ENCODE measurements around the gene ITFG1.
"Not testable (repeated sequence)": the region's sequence is repeated elsewhere in the genome, so short reads cannot be mapped to it uniquely, and the experiment has no call there.

ITFG1 gene

GRCh38 chr16:47448830-47449575, 11.9 kb downstream of the ITFG1 start:
- H3K27ac ChIP-seq = no peak overlapping the region
- TF ChIP-seq ZFX (IDR thresholded peaks at IDR 0.05) (no peak), CTCF (conservative IDR thresholded peaks at IDR 0.05) (no peak)

DNA sequence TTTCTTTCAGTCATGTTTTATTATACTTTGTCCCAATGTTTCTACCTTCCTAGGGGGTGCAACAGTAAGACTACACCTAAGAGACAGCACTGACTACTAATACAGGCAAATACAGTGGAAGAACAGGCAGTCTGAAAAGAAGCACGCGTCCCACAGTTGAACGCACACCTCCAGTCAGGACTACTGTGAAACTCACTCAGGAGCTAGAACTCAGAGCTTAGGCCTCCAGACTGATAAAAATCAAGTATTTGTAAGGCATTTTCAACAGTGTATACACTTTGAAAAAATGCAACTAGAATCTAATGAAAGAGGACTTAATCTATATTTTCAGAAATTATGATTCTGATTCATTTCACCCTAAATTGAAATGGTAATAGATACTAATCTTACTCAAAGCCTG, 14.4 kb downstream of the ITFG1 start:
- TF ChIP-seq CTCF (conservative IDR thresholded peaks at IDR 0.05) = no peak
- no peak for TF ChIP-seq ZFX (IDR thresholded peaks at IDR 0.05)
- no peak overlapping the region for H3K27ac ChIP-seq

DNA sequence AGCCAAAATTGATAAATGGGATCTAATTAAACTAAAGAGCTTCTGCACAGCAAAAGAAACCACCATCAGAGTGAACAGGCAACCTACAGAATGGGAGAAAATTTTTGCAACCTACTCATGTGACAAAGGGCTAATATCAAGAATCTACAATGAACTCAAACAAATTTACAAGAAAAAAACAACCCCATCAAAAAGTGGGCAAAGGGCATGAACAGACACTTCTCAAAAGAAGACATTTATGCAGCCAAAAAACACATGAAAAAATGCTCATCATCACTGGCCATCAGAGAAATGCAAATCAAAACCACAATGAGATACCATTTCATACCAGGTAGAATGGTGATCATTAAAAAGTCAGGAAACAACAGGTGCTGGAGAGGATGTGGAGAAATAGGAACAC, 18.0 kb downstream of the ITFG1 start:
- H3K27ac ChIP-seq = not testable (repeated sequence)

DNA sequence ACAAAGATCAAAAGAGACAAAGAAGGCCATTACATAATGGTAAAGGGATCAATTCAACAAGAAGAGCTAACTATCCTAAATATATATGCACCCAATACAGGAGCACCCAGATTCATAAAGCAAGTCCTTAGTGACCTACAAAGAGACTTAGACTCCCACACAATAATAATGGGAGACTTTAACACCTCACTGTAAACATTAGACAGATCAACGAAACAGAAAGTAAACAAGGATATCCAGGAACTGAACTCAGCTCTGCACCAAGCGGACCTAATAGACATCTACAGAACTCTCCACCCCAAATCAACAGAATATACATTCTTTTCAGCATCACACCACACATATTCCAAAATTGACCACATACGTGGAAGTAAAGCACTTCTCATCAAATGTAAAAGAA, 20.8 kb downstream of the ITFG1 start:
- not testable (repeated sequence) for H3K27ac ChIP-seq

- H3K27ac ChIP-seq = not testable (repeated sequence)
Measured at GRCh38 chr16:47434274-47434673, 26.6 kb downstream of the ITFG1 start.

- TF ChIP-seq CTCF (conservative IDR thresholded peaks at IDR 0.05) (no peak), ZFX (IDR thresholded peaks at IDR 0.05) (no peak)
- H3K27ac ChIP-seq = no peak overlapping the region
Measured at GRCh38 chr16:47431960-47432359, 28.9 kb downstream of the ITFG1 start.

DNA sequence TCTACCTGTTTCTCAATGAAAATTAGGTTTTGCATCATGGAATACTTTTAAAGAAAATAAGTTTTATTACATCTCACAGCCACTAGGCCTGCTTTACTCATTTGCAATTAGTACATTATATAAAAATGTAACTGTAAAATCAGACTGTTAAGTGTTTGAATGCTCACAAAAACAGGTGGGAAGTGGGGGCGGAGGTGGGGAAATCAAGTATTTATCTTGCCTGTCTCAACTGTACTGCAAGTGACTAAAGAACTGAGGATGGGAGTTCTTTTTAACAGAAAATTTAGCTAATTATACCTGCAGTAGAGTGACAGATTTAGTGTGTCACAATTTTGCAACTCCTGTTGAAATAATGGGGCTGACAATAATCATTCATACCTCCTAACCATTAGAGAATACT, 34.1 kb downstream of the ITFG1 start:
- no peak for TF ChIP-seq CTCF (conservative IDR thresholded peaks at IDR 0.05)
- TF ChIP-seq ZFX (IDR thresholded peaks at IDR 0.05) = no peak
- H3K27ac ChIP-seq = no peak overlapping the region

DNA sequence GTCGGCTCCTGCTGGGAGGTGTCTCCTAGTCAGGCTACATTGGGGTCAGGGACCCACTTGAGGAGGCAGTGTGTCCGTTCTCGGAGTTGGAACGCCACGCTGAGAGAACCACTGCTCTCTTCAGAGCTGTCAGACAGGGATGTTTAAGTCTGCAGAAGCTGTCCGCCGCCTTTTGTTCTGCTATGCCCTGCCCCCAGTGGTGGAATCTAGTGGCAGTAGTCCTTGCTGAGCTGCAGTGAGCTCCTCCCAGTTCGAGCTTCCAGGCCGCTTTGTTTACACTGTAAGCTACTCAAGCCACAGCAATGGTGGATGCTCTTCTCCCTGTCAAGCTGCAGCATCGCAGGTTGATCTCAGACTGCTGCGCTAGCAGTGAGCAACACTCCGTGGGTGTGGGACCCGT, 36.0 kb downstream of the ITFG1 start:
- TF ChIP-seq CTCF (conservative IDR thresholded peaks at IDR 0.05) (no peak), ZFX (IDR thresholded peaks at IDR 0.05) (no peak)
- H3K27ac ChIP-seq = no peak overlapping the region

DNA sequence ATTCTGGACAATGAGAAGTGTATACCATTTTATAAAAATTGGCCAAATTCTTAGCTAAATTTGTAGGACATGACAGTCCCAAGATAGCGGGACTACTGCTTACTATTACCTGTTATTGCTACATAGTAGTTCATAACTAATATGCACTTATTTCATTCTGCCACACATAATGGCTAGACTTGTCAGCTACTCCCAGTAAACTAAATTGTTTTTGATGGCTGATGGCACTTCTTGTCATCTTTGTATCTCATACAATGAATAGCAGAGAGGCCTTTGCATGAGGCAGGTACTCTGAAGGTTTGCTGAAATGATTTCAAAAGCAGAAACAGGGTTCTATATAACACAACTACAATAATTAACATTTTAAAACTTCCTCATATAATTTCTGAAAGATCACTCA, 44.0 kb downstream of the ITFG1 start:
- H3K27ac ChIP-seq = no peak overlapping the region
- no peak for TF ChIP-seq CTCF (conservative IDR thresholded peaks at IDR 0.05)
- TF ChIP-seq ZFX (IDR thresholded peaks at IDR 0.05) = no peak

Data from C4-2B (cell line).